ENCODE measurements around the gene PPM1M.

GRCh38 chr3:52210037-52210436, 35.5 kb upstream of the PPM1M start:
- no peak for TF ChIP-seq CTCF (IDR thresholded peaks at IDR 0.05; ENCODE audit: poor library complexity, severe bottlenecking)
- no peak for TF ChIP-seq RAD21 (conservative IDR thresholded peaks at IDR 0.05)
- no peak for TF ChIP-seq POLR2AphosphoS5 (IDR thresholded peaks at IDR 0.05)
- TF ChIP-seq SMC3 (conservative IDR thresholded peaks at IDR 0.05; ENCODE audit: poor library complexity) = no peak
- no peak for TF ChIP-seq EP300 (conservative IDR thresholded peaks at IDR 0.05; ENCODE audit: poor library complexity, severe bottlenecking)
- TF ChIP-seq EZH2 (IDR thresholded peaks at IDR 0.05; ENCODE audit: borderline replicate concordance, insufficient read depth, low read length, poor library complexity, severe bottlenecking) = no peak
- no peak for TF ChIP-seq REST (IDR thresholded peaks at IDR 0.05; ENCODE audit: borderline replicate concordance)
- no peak for TF ChIP-seq TAF1 (IDR thresholded peaks at IDR 0.05; ENCODE audit: low read depth)
